Activated CD4-positive, CD25-positive, alpha-beta regulatory T cell treated with anti-CD3 and anti-CD28 coated beads, Interleukin-2, amount 50 U/mL, for 72 hours (primary cell): ENCODE data around the gene SEMA5A.

Source experiments
- DNase-seq: peaks from one replicate; pipeline ENCODE4 v3.0.0; 2021

Gene SEMA5A

GRCh38 chr5:9091896-9092662 lies 453.8 kb downstream of the SEMA5A start:
- DNase-seq = no peak

GRCh38 chr5:9090381-9091026 lies 455.4 kb downstream of the SEMA5A start:
- no peak for DNase-seq

DNA sequence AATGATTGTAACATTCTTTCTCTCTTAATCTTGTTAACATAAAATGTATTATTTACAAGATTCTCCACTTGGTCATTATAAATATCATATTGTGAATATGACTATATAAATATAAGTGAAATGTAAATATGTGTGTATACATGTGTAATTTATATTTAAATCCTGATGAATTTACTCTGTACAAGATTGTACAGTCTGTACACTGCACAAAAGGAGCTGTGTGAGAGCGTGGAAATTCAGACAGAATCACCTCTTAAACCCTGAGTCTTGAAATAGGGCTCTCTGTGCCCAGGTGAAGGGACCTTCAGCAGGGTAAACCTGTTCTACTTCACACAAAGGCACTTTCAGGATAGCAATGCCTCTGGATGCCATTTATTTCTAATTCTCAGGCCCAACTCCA lies 456.0 kb downstream of the SEMA5A start:
- no peak for DNase-seq

- no peak for DNase-seq
Measured at GRCh38 chr5:9082996-9083395, 462.9 kb downstream of the SEMA5A start.

- no peak for DNase-seq
Measured at GRCh38 chr5:9072701-9073100, 473.2 kb downstream of the SEMA5A start.

DNA sequence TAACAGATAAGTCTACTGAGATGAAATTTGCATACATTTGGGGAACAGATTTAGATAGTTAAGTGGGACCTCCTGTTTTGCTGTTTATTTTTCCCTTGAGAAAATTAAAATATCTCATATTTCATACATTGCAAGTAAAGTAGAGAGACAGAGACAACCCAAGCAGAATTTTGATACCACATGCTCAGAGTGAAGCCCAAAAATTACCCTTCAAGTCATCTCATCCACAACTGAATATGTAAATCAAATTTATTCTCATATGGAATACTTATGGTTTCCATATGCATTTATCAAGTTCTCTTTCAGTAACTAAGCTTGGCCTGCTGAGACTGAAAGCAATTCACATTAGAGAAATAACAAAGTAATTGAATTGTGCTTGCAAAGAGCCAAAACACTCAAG lies 474.4 kb downstream of the SEMA5A start:
- DNase-seq = no peak

DNA sequence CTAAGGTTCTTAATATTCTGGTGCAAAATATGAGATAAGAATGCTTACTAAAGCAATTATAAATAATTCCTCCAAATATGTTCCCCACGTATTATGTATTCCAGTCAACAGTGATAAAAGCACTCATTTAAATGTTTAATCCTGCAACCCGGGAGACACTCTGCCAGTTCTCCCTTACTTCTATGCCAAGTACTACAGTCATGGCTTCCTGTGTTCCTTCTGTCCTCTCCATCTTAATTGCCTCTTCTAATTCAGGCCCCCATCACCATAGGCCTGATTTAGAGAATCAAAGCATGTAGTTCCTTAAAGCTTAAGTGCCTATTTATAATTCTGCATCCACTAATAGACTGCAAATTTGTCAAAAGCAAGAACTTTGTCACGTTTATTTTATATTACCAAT lies 474.8 kb downstream of the SEMA5A start:
- no peak for DNase-seq

DNA sequence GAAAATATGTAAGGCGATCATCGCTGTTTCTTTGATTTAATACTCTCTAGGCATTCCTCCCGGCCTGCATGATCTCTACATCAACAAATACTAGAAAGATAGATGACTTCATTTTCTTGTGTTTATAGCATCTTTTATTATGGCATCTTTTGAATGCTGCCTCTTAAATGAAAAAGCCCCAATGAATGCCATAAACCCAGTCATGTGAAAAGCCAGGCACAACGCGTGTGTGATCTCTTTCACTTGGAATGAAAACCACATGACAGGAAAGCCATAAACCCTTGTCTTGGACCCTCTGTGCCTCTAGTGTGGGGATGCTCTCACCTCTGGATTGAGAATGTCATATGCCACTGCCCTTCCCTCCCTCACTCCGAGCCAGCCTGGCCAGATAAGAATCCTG lies 476.2 kb downstream of the SEMA5A start:
- no peak for DNase-seq

GRCh38 chr5:9067154-9067553 lies 478.7 kb downstream of the SEMA5A start:
- no peak for DNase-seq

DNA sequence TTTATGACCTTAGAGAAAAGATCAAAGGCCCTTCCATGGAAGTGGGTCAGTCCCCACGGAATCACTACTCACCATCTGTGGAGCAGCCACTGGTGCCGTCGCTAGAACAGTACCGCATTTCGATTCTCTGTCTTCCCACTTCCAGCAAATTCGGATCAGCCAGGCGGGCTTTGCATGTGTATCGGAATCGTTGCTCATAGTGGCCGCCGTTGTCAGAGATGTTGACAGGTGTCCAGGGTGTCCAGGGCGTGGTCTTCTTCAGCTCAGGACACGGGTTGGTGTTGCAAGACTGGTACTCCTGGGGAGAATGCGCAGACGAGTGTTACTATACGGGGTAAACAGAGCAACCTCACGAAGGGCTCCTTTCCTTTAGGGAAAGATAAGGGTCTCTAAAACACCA lies 479.5 kb downstream of the SEMA5A start:
- no peak for DNase-seq

GRCh38 chr5:9063615-9064245 lies 482.1 kb downstream of the SEMA5A start:
- no peak for DNase-seq

DNA sequence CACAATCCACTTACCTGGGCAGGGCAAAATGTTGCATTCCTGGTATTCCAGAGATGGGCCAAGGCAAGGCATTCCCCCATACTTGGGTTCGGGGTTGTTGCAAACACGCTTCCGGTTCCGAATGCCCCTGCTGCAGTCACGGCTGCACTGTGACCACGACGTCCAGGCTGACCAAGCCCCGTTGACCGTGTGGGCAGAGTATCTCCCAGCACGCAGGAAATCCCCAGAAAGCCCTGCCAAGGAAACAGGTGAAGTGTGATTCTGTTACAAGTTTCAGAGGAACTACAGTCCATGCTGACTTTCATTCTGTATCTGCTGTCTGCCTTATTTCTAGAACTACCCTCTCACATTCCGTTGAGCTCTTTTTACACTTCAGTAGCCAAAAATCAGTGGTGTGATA lies 483.0 kb downstream of the SEMA5A start:
- DNase-seq = no peak

DNA sequence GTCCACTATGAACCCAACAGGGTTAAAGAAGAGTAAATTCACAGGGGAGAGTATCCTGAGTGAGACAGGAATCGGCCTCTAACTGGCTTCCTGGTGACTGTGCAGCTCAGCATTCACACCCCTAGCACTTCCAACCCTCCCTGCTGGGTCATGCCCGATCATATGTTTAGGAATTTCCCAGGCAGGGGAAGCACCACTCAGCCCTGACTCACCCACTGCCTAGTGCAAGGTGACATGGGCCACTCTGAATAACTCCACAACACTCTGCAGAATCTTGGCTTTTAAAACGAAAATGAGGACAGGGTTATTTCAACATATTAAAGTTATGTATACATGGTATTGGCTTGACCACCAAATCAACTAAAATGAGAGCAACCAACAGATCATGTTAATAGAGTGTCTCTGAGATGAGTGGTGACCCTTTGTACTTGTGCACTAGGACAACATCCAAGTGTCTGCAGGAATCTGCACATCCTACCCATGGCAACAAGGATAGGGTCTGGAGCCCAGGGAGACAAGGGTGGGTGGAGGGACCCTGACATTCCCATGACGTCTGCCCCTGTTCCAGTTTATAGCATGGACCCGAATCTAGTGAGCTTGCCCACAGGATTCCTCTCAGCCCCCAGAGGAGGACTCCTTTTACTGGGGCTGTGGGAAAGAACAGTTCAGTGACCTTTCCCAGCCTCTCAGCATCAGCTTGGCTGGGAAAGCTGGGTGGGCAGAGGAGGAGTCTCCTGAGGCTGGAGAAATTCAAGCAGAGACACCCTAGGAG lies 485.8 kb downstream of the SEMA5A start:
- no peak for DNase-seq

DNA sequence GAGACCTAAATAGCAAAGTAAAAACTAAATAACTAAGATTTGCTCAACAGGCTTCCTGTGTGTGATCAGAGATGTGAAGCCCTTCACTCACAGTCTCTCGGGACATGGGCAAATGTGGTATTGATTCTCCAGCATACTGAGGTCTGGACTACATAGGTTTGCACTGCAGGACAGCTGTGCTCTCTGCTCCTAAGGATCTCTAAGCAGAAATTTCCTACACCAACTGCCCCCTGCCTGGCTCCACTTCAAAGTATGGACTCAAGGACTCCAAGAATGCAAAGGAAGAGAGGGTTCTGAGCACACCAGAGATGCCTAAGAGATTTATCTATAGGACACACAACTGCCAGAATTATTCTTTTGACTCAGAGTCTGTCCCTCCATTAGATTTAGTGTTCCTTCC lies 487.2 kb downstream of the SEMA5A start:
- DNase-seq = no peak

GRCh38 chr5:9058161-9058560 lies 487.7 kb downstream of the SEMA5A start:
- no peak for DNase-seq

DNA sequence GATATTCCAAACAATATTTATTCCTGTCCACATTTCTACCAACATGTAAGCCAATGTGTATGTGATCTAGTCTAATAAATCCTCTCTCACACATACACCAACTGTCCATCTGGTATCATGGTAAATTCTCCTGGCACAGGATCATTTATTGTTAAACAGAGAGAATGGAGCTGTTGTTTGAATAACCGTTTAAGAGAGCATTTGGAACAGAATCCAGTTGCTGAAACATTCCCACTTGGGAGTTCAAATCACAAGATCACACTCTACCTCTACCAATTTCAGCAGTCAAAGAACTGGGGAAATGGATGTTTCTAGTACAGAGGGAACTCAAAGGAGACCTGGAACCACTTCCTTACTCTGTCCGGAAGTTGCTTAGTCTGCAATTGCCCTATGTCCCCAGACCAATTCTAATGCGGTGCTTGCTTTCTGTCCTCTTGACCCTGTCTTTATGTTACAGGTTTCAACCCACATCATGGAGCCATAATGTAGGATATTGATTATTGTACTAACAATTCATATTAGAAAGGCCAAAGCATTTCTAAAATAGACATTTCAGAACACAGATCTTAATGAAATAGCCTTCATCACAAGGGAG lies 488.4 kb downstream of the SEMA5A start:
- DNase-seq = no peak

GRCh38 chr5:9056046-9056445 lies 489.8 kb downstream of the SEMA5A start:
- DNase-seq = no peak

DNA sequence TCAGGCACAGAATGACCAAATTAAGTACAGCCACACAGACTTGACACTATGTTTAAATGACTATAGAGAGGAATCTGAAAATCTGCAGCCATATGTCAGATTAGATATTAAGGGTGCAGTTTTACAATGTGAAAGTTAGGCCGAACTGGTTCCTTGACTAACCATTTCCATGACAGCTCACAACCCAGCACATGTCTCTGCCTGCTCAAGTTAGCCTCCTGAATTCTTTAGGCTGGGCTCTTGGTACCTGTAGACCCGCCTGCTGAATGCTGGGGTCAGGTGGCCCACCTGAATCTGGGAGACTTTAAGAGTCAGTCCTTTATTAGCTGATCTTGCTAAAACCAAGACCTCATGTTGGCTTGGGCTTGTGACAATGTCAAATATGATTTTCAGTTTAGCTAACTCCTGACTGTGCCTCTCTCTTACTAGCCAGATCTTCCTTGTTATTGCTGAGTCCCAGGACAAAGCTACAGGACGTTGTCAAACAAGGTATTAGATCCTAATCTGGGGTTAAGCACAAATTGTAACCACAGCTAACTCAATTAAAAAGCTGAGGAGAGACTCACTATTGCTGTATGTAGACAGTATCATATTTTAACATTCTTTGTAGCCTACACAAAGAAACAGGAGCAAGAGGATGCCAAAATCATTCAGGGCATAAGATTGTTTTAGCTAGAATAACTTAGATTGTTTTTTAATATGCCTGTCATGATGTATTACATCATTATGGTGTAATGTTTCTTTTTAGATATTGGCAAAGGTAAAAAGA lies 490.9 kb downstream of the SEMA5A start:
- DNase-seq = no peak

- DNase-seq = no peak
Measured at GRCh38 chr5:9054322-9054721, 491.6 kb downstream of the SEMA5A start.

DNA sequence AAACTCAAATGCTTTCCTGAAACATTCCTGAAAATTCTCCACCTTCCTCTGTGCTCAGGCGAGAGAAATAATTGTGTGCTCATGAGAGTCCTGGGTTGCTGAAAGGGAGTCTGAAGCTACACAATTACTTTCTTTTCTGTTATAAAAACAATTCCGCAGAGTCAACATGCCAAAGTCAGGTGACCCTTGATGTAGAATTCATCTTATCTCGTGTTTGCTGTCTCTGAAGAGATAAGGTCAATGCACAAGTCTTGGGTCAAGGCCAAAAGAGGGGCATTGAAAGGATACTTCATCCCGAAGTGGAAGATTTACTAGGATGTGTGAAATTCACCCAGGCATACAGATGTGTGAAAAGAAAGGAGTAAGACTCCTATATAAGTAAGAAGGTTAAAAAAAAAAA lies 493.5 kb downstream of the SEMA5A start:
- no peak for DNase-seq

- no peak for DNase-seq
Measured at GRCh38 chr5:9051779-9052178, 494.1 kb downstream of the SEMA5A start.

DNA sequence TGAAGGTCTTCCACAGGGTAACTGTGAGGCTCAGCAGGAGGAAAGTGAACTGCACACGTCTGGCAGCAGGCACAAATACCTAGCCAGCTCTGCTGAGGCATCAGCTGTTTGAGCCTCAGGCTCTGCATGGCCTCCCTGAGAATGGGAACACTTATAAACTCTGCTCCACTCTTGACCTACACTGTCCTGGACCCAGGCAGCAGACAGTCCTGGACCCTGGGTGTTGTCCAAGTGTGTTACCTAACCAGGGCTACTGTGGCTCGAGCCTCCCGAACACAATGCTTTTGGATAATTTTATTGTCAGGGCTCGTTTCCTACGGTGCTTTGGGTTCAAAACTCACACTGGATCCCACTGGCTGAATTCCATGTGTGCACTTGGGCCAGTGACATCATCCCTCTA lies 497.9 kb downstream of the SEMA5A start:
- no peak for DNase-seq
